SW480 (cell line): ENCODE data around the gene LRRC8E.

Experiments used
- DNase-seq: peaks from one replicate; pipeline ENCODE4 v3.0.0-alpha.2; 2016; ENCODE audit warnings: low spot score

The LRRC8E gene

DNA sequence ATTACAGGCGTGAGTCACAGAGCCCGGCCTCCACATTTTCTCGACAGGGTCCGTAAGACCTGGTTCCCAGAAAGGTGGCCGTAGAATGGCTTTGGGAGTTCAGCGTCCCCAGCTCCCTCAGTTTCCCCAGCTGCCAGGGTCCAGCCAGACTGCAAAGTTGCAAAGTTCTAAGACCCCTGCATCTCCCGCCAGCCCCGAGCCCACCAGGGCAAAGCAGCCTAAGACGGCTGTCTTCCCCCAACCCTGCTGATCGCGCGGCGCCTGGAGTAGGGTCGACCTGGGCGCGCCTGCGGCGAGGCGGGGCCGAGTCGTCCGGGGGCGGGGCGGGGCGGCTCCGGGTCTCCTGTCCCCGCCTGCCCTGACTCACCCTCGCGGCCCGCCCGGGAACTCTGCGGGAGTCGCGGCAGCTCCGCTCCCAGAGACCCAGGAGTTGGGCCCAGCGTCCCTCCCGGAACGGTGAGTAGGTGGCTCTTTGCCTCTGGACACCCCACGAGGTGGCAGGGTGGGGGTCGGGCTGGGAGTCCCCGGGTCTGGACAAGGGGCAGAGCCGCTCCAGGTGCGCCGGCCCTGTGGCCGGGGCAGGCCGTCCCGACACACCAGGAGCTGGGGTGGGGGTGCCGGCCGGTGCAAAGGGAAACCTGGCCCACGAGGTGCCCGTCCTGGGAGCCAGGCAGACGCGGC, at the start of gene LRRC8E:
Gene LRRC8E, plus strand, starts transcription at position 366 of the 681 bp plus-strand sequence. CDS start 7,094 bp downstream, outside the sequence.
- DNase-seq = peak; percentile 63

DNA sequence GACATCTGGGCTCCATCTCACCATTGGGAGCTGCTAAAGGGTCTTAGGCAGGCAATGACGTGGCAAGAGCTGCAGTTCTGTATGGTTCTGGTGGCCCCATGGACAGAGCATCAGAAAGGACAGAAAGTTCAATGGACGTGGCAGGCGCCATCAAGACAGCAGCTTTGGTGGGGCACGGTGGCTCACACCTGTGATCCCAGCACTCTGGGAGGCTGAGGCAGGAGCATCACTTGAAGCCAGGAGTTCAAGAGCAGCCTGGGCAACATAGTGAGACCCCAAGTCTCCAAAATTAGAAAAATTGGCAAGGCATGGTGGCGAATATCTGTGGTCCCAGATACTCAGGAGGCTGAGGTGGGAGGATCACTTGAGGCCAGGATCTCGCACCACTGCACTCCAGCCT, 48.8 kb upstream of the LRRC8E start:
- DNase-seq = no peak

GRCh38 chr19:7840629-7841028, 47.7 kb upstream of the LRRC8E start:
- no peak for DNase-seq

- no peak for DNase-seq
Observed at GRCh38 chr19:7841751-7842660, 46.3 kb upstream of the LRRC8E start.

GRCh38 chr19:7842661-7843294, 45.5 kb upstream of the LRRC8E start:
- no peak for DNase-seq

- DNase-seq = no peak
Observed at GRCh38 chr19:7843521-7843920, 44.8 kb upstream of the LRRC8E start.

DNA sequence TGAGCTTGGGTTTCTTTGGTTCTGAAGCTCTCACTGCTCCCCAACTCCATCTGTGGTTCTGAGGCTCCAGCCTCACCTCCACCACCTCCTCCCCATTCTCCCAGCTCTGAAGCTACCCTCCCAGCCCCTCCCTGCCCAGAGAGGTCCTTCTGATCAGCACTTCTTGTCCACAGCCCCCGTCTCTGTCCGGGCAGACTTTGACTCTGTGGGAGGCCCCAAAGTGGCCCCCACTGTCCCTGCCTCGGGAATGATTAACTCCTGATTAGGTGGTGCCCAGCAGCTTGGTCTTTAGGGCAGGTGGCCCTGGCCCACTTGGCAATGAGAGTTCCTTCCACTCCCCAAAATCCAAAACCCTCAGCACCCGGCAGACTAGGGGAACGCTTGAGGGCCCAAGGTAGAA, 43.9 kb upstream of the LRRC8E start:
- DNase-seq = no peak

DNA sequence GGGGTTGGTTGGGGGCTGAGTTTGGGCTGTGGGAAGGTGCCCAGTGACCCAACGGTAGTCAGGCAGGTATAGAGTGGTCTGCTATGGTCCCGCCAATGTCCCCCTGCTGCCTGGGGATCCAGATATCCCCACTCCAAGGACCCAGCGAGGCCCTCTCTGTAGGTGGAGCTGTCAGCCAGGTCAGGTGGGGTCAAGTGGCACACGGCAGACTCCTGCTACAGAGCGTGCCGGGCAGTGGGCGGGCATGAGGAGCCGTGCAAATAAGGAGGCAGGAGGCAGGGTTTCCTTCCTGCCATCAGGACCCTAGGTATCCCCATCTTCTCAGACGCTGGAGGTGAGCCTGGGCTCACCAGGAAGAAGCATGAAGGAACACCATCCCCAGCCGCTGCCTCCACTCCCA, 43.4 kb upstream of the LRRC8E start:
- no peak for DNase-seq

DNA sequence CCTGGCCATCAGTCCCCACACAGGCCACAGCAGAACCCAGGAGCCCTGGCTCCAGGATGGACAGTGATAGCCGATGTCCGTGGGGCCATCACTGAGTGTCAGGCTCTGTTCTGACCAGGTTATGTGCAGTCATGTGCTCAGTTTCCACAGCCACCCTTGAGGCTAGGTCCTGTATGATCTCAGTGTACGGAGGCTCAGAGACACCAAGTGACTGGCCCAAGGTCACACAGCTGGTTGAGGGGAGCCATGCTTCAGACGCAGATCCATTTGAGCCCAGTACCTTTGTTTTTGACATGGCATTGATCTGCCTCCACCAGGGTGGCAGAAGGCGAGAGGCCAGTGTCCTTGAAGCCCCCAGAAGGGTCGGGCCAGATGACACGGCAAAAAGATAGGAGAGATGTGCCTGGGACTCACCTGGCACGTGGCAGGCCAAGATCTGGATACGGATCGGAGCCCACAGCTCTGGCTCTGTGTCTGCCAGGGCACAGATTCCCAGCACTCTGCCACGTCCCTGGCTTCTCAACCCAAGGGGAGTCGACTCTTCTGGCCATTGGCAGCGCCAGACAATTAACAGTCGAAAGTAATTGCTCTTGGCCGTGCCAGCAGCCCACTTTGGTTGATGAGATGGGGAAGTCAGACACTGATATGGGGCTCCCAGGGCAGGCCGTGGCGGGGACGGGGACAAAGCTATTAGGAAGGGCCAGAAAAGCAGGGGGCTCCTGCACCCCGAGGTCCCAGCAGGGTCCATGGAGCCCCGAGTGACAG, 42.7 kb upstream of the LRRC8E start:
- DNase-seq = no peak

DNA sequence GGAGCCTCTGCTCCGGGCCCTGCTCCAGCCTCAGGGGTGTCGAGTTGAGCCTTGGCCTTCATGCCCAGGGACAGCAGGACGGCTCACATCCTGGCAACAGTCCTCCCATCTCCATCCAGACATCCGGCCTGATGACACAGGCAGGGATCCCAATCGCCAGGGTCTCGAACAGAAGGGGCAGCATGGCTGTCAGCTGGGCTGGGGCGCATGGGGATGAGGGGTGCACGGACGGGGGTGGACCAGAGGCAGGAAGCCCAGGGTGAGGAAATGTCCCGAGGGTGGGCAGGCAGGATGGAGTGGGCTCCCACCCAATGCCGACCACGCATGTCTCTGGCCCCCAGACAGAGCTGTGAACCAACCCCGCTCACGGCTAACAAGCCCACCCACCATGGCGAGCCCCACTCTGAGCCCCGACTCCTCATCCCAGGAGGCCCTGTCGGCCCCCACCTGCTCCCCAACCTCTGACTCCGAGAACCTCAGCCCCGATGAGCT, 42.1 kb upstream of the LRRC8E start:
- no peak for DNase-seq

- no peak for DNase-seq
Observed at GRCh38 chr19:7847664-7848063, 40.6 kb upstream of the LRRC8E start.

GRCh38 chr19:7848779-7849457, 39.4 kb upstream of the LRRC8E start:
- no peak for DNase-seq

GRCh38 chr19:7849631-7849999, 38.7 kb upstream of the LRRC8E start:
- no peak for DNase-seq

GRCh38 chr19:7850000-7850813, 38.1 kb upstream of the LRRC8E start:
- no peak for DNase-seq

DNA sequence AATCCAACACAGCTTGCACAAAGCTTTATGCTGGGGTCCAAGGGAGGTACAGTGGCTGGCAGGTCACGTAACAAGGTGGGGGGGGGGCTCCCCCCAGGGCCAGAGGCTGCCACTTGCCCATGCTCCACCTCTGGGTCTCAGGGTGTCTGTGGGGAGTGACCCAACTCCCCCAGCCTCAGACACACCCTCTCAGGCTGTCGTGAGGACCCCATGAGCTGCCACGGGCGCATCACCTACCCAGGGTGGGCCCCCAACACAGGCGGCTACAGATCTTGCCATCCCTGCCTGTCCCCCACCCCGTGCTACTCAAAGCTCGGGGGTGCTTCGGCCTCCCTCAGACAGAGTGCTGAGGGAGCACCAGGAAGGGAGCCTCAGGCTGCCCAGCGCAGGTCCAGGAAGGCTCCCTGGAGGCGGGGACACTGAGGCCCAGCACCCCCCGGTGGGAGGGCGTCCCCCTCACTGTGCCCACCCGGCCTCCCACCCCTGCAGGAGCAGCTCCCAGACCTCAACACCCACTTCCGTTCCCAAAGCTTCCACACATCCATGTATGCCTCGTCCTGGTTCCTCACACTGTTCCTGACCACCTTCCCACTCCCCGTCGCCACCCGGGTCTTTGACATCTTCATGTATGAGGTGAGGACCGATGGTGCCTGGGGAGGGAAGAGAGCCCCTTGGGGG, 37.2 kb upstream of the LRRC8E start:
- no peak for DNase-seq

- no peak for DNase-seq
Observed at GRCh38 chr19:7851623-7852500, 36.4 kb upstream of the LRRC8E start.

- peak; percentile 88 for DNase-seq
Observed at GRCh38 chr19:7852851-7853769, 35.2 kb upstream of the LRRC8E start.

DNA sequence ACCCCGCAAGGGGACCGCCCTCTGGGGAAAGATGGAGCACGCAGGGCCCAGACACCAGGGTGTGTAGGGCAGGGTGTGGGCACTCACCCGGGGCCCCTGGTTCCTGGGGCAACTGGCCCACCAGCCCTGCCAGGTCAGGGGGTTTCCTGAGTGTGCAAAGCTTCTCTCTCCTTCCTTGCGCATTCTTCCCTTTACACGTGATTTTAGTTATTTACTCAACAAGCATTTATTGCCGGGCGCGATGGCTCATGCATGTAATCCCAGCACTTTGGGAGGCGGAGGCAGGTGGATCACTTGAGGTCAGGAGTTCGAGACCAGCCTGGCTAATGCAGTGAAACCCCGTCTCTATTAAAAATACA, 34.6 kb upstream of the LRRC8E start:
- DNase-seq = no peak
